GM08714 (cell line): Measurements from ENCODE around the gene BRINP1.

Experiments used
- H3K4me3 ChIP-seq: fragments of 200-500 bp; sonication (Bioruptor generic); 2 replicates; pipeline ENCODE4 v1.5.1; 2014; ENCODE audit warnings: mild to moderate bottlenecking, low read length, inconsistent platforms
- ZNF274 ChIP-seq: IDR thresholded peaks from 2 replicates; pipeline ENCODE4 v1.6.1; 2012; ENCODE audit warnings: mild to moderate bottlenecking, low read depth, low read length

The BRINP1 gene

GRCh38 chr9:119368681-119369581, at the start of gene BRINP1:
Gene BRINP1, minus strand, starts transcription at chr9:119369435. Its CDS starts 56,080 bp downstream, at chr9:119313355.
- no peak for TF ChIP-seq ZNF274
- no peak within 1 kb of the TSS for H3K4me3 ChIP-seq

- no peak overlapping the region for H3K4me3 ChIP-seq
- no peak for TF ChIP-seq ZNF274
Measured at GRCh38 chr9:119418721-119419120, 49.5 kb upstream of the BRINP1 start.

DNA sequence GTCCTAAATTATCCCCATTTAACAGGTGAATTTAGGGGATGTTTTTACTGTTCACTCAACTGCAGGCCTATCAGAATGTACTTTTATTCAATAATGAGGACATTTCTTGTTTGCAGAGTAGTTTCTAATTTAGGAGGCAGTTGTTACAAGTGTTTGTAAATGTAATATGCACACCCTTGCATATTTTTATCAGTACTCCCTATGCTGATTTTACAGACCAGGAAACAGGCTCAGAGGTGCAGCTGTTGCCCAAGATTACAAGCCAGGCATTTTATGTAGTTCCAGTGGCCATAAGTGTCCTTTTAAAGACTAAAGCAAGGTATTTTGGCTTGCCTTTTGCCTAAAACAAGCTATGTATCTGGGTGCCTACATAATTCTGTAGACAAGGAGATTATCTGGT, 47.6 kb upstream of the BRINP1 start:
- no peak for TF ChIP-seq ZNF274
- H3K4me3 ChIP-seq, result no peak overlapping the region

- no peak overlapping the region for H3K4me3 ChIP-seq
- no peak for TF ChIP-seq ZNF274
Measured at GRCh38 chr9:119412399-119412798, 43.2 kb upstream of the BRINP1 start.

DNA sequence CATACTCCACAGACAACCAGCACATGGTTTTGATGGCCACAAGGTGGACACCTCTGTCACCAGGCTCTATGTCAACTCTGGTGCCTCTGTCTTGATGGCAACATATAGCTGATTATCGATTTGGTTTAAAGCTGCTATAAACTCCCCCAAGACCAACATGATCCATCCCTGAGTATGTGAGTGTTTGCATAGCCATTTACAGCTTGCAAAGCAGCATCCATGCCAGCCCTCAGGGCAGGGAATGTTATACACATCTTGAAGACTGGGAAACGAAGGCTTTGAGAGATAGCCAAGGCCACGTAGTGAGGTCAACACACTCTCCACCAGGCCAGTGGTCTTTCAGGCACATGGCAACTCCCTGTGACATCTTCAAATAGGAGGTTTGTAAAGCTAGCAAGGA, 40.3 kb upstream of the BRINP1 start:
- TF ChIP-seq ZNF274, result no peak
- H3K4me3 ChIP-seq, result no peak overlapping the region

- TF ChIP-seq ZNF274, result no peak
Measured at GRCh38 chr9:119400606-119401005, 31.4 kb upstream of the BRINP1 start.

DNA sequence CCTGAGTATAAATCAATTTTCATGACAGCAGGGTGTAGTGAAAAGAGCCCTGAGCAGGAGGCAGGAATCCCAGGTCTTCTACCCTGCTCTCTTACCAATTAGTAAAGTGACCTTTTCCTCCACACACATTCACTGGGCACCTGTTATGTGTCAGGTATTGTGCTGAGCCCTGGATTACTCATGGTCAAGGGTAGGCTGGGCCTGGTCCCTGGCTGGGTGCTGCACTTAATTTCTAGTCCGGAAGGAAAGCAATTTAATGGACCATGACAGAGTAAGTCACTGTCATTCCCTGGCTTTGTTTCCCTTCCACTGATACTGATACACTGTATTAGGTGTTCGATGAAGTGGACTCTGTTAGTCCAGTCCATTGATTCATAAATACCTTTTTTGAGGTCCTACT, 29.1 kb upstream of the BRINP1 start:
- H3K4me3 ChIP-seq, result no peak overlapping the region
- no peak for TF ChIP-seq ZNF274

More at GRCh38 chr9:119400606-119401005, 31.4 kb upstream of the BRINP1 start:
- H3K4me3 ChIP-seq, result no peak overlapping the region

- no peak for TF ChIP-seq ZNF274
- H3K4me3 ChIP-seq, result no peak overlapping the region
Measured at GRCh38 chr9:119391878-119392277, 22.6 kb upstream of the BRINP1 start.

DNA sequence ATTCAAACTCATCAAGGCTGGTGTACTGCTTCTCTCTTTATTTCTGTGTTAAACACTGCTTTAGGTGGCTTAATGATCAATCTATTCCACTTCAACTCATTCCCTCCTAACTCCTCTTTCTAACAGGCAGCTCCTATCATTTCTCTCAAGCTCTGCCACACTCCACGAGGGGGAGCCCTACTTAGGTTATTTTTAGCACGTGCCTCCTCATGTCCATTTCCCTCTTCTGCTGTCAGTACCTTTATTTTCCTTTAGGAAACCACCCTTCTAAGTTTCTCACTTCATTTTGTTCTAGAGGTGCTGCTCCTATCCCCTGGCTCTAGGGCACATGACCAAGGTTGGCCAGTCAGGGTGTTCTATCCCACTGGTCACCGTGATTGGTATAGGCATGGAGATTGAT, 6.7 kb upstream of the BRINP1 start:
- no peak for TF ChIP-seq ZNF274
- H3K4me3 ChIP-seq, result no peak overlapping the region

- TF ChIP-seq ZNF274, result no peak
- H3K4me3 ChIP-seq, result no peak overlapping the region
Measured at GRCh38 chr9:119372951-119373350, 3.7 kb upstream of the BRINP1 start.

GRCh38 chr9:119370816-119371215, 1.6 kb upstream of the BRINP1 start:
- TF ChIP-seq ZNF274, result no peak
- H3K4me3 ChIP-seq, result no peak overlapping the region

GRCh38 chr9:119369680-119370366, 588 bp upstream of the BRINP1 start:
- no peak overlapping the region for H3K4me3 ChIP-seq
- no peak for TF ChIP-seq ZNF274

- no peak for TF ChIP-seq ZNF274
- H3K4me3 ChIP-seq, result no peak overlapping the region
Measured at GRCh38 chr9:119368179-119368578, 1.1 kb downstream of the BRINP1 start.

DNA sequence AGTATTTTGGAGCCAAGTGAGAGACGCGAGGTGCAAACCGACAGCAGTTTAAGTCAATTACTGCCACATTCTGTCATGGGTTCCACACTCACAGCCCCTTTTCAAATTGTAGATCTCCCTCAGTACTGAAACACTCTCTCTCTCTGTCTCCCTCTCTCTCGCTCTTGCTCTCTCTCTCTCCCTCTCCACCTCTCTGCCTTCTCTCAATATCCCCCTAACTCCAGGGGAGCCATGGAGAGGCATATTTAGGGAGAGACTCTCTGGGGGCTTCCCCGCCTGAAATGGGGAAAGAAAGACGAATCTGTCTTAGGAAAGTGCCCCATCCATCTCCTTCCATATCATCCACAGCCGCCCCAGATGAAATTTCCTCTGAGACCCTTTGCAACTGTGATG, 1.6 kb downstream of the BRINP1 start:
- TF ChIP-seq ZNF274, result no peak
- H3K4me3 ChIP-seq, result no peak overlapping the region
